H1 (cell line): ENCODE results near the gene TBC1D10A. TPM values are rescaled to one million over a fixed set of nuclear protein-coding genes. Genes with fewer than 3 reads are reported as not detected.

Experiments
- CTCF ChIA-PET: fragments of 300-600 bp; sonication (Branson Sonifier 250); formaldehyde crosslinking; loops from one replicate; lab custom pipeline; 2021; ENCODE audit not compliant: partially characterized antibody; lab: Charles Lee
- POLR2A ChIA-PET: fragments of 300-600 bp; sonication (Branson Sonifier 250); formaldehyde crosslinking; loops from one replicate; lab custom pipeline; 2021; ENCODE audit warnings: inconsistent platforms; ENCODE audit not compliant: partially characterized antibody; lab: Charles Lee
- DNase-seq, 2 experiments: peaks; one replicate each; pipeline versions ENCODE4 v3.0.0 to v3.0.0-alpha.2; 2010 to 2022; ENCODE audit warnings: low spot score in 2 of 2, low read depth in 1 of 2, mixed read lengths in 1 of 2
- FAIRE-seq: peaks from 2 replicates; lab custom pipeline; 2011; peaks lifted over from hg19 to GRCh38; lab: Jason Lieb, UNC
- H2AFZ ChIP-seq: 2 replicates; pipeline ENCODE4 v1.8.1; 2012; ENCODE audit warnings: low read length, inconsistent platforms
- H2AK5ac ChIP-seq: 2 replicates; pipeline ENCODE4 v1.6.1; 2013; ENCODE audit warnings: low read depth, low read length
- H2BK120ac ChIP-seq: replicated peaks from 2 replicates; pipeline ENCODE3; 2013; ENCODE audit warnings: low read depth, low read length, inconsistent platforms
- H2BK12ac ChIP-seq: 2 replicates; pipeline ENCODE4 v1.6.1; 2013; ENCODE audit warnings: low read depth, low read length
- H2BK15ac ChIP-seq: 2 replicates; pipeline ENCODE4 v1.6.1; 2013; ENCODE audit warnings: low read length
- H2BK20ac ChIP-seq: 2 replicates; pipeline ENCODE4 v1.6.1; 2013; ENCODE audit warnings: low read length
- H2BK5ac ChIP-seq: 2 replicates; pipeline ENCODE4 v1.6.1; 2013; ENCODE audit warnings: low read depth, low read length
- H3K14ac ChIP-seq: 2 replicates; pipeline ENCODE4 v1.6.1; 2013; ENCODE audit warnings: inconsistent platforms; ENCODE audit not compliant: insufficient read length
- H3K18ac ChIP-seq: 2 replicates; pipeline ENCODE4 v1.6.1; 2013; ENCODE audit warnings: low read length; ENCODE audit errors: extremely low read depth
- H3K23ac ChIP-seq: 2 replicates; pipeline ENCODE4 v1.6.1; 2013; ENCODE audit warnings: inconsistent platforms; ENCODE audit not compliant: insufficient read length
- H3K23me2 ChIP-seq: 2 replicates; pipeline ENCODE4 v1.6.1; 2013; ENCODE audit warnings: low read depth, low read length
- H3K27ac ChIP-seq: 2 replicates; pipeline ENCODE4 v1.6.1; 2011; ENCODE audit warnings: low read depth, low read length, inconsistent platforms
- H3K27me3 ChIP-seq, 4 experiments: replicated peaks in 1 of 4; 1 replicate in 1 of 4; 2 replicates in 3 of 4; pipeline versions ENCODE4 v1.6.1 to v1.8.1; 2011 to 2013; ENCODE audit warnings: low read length in 3 of 4, mild to moderate bottlenecking in 3 of 4, inconsistent platforms in 2 of 4, mixed read lengths in 2 of 4, moderate library complexity in 1 of 4; ENCODE audit not compliant: control insufficient read depth in 3 of 4, insufficient read depth in 3 of 4; ENCODE audit errors: extremely low read depth in 1 of 4
- H3K36me3 ChIP-seq, 4 experiments: 2 replicates each; pipeline versions ENCODE4 v1.6.1 to v1.8.1; 2011 to 2013; ENCODE audit warnings: mild to moderate bottlenecking in 4 of 4, low read length in 3 of 4, moderate library complexity in 2 of 4, control low read depth in 1 of 4, inconsistent platforms in 1 of 4; ENCODE audit not compliant: insufficient read depth in 4 of 4, control insufficient read depth in 2 of 4
- H3K4ac ChIP-seq: replicated peaks from 2 replicates; pipeline ENCODE3; 2013; ENCODE audit warnings: low read length, low read depth, mixed read lengths, inconsistent platforms; ENCODE audit not compliant: insufficient read length
- H3K4me1 ChIP-seq, 4 experiments: replicated peaks in 1 of 4; 1 replicate in 1 of 4; 2 replicates in 3 of 4; pipeline versions ENCODE4 v1.6.1 to v1.8.1; 2011 to 2013; ENCODE audit warnings: low read length in 3 of 4, inconsistent platforms in 2 of 4, mixed read lengths in 1 of 4; ENCODE audit not compliant: insufficient read depth in 4 of 4, control insufficient read depth in 3 of 4
- H3K4me2 ChIP-seq, 2 experiments: 2 replicates each; pipeline versions ENCODE4 v1.6.1 to v1.8.1; 2011 to 2013; ENCODE audit warnings: low read depth in 2 of 2, low read length in 2 of 2, control low read depth in 1 of 2, inconsistent platforms in 1 of 2, mild to moderate bottlenecking in 1 of 2; ENCODE audit not compliant: insufficient read depth in 1 of 2
- H3K4me3 ChIP-seq, 4 experiments: fragments of 200-600, 300-600 bp in 1 of 4; sonication (generic), shearing (Covaris generic), sonication (Bioruptor Twin) in 1 of 4; 2 replicates each; pipeline versions ENCODE4 v1.5.1 to v1.8.1; 2011 to 2016; ENCODE audit warnings: low read length in 4 of 4, low read depth in 3 of 4, control low read depth in 2 of 4, inconsistent platforms in 2 of 4, mild to moderate bottlenecking in 2 of 4, mixed read lengths in 1 of 4, moderate library complexity in 1 of 4; ENCODE audit not compliant: insufficient read depth in 2 of 4; ENCODE audit errors: extremely low read depth in 1 of 4
- H3K56ac ChIP-seq: replicated peaks from 2 replicates; pipeline ENCODE3; 2013; ENCODE audit warnings: low read depth, mild to moderate bottlenecking, mixed read lengths, low read length, inconsistent platforms; ENCODE audit not compliant: insufficient read length
- H3K79me1 ChIP-seq: 2 replicates; pipeline ENCODE4 v1.6.1; 2013; ENCODE audit warnings: low read depth, low read length, control low read depth
- H3K79me2 ChIP-seq, 2 experiments: 2 replicates each; pipeline versions ENCODE4 v1.6.1 to v1.8.1; 2012 to 2013; ENCODE audit warnings: low read length in 2 of 2, mild to moderate bottlenecking in 2 of 2, inconsistent platforms in 1 of 2; ENCODE audit not compliant: insufficient read depth in 2 of 2, control insufficient read depth in 1 of 2
- H3K9ac ChIP-seq, 4 experiments: replicated peaks in 1 of 4; 1 replicate in 1 of 4; 2 replicates in 3 of 4; pipeline versions ENCODE4 v1.6.1 to v1.8.1; 2011 to 2013; ENCODE audit warnings: low read depth in 3 of 4, low read length in 3 of 4, control low read depth in 2 of 4, mild to moderate bottlenecking in 2 of 4, moderate library complexity in 2 of 4, inconsistent platforms in 1 of 4; ENCODE audit errors: extremely low read depth in 1 of 4
- H3K9me3 ChIP-seq, 2 experiments: 2 replicates each; pipeline versions ENCODE4 v1.6.1 to v1.8.1; 2012 to 2013; ENCODE audit warnings: mild to moderate bottlenecking in 2 of 2, moderate library complexity in 2 of 2, control low read depth in 1 of 2, inconsistent platforms in 1 of 2, low read depth in 1 of 2, low read length in 1 of 2, mixed read lengths in 1 of 2; ENCODE audit not compliant: insufficient read depth in 2 of 2
- H4K20me1 ChIP-seq, 2 experiments: replicated peaks in 1 of 2; 2 replicates each; pipeline versions ENCODE3 to v1.8.1; 2011 to 2013; ENCODE audit warnings: inconsistent platforms in 2 of 2, low read length in 2 of 2, mild to moderate bottlenecking in 1 of 2; ENCODE audit not compliant: insufficient read depth in 2 of 2, control insufficient read depth in 1 of 2
- H4K5ac ChIP-seq: 2 replicates; pipeline ENCODE4 v1.6.1; 2013; ENCODE audit warnings: low read length, low read depth, mixed read lengths, inconsistent platforms; ENCODE audit not compliant: insufficient read length
- H4K8ac ChIP-seq: 2 replicates; pipeline ENCODE4 v1.8.0; 2013; ENCODE audit warnings: mild to moderate bottlenecking, moderate library complexity, low read length, inconsistent platforms; ENCODE audit not compliant: insufficient read depth; ENCODE audit errors: extremely low read depth
- H4K91ac ChIP-seq: replicated peaks from 2 replicates; pipeline ENCODE3; 2013; ENCODE audit warnings: low read length, mixed read lengths, inconsistent platforms; ENCODE audit not compliant: insufficient read length
- GTF2F1 ChIP-seq: IDR thresholded peaks from 2 replicates; pipeline ENCODE4 v1.6.1; 2012; ENCODE audit warnings: low read depth, low read length, improper control_type of control experiment, borderline replicate concordance
- KDM1A ChIP-seq: fragments of 200-600, 300-600 bp; sonication (generic); IDR thresholded peaks from 2 replicates; pipeline ENCODE4 v1.7.1; 2016; ENCODE audit warnings: mild to moderate bottlenecking, low read length, borderline replicate concordance
- WGBS, 2 experiments: shearing (Covaris generic) in 1 of 2; methylation state at CpG; one replicate each; pipeline versions ENCODE4 v1.1.6 to v1.1.7; 2013 to 2015; ENCODE audit warnings: low lambda C conversion rate in 2 of 2, mixed read lengths in 2 of 2, inconsistent platforms in 1 of 2, low coverage in 1 of 2, missing lambda C conversion rate in 1 of 2; ENCODE audit not compliant: insufficient replicate concordance in 2 of 2, insufficient coverage in 1 of 2, insufficient read length in 1 of 2; ENCODE audit errors: extremely low coverage in 1 of 2, missing lambda C conversion rate in 1 of 2; 5-methylcytosine and 5-hydroxymethylcytosine counted together
- polyA plus RNA-seq, 7 experiments: library from polyadenylated mRNA; depleted of rRNA in 3 of 7; stranded (reverse) in 5 of 7; unstranded in 2 of 7; fragments of >200 nt in 5 of 7; fragments of 200-250 nt in 2 of 7; gene quantifications; 1 replicate in 5 of 7; 2 replicates in 1 of 7; 4 replicates in 1 of 7; pipeline versions ENCODE4 v1.2.1 to v1.2.3, GENCODE V29; 2011 to 2013; ENCODE audit warnings: missing spikeins in 2 of 7, mixed read lengths in 2 of 7
- total RNA-seq: library from RNA; stranded (reverse); fragmentation: NEBNext Ultra II Directional; extraction: Animal tissue kit (Norgen Biotek cat#: 25700); gene quantifications from 2 replicates; pipeline ENCODE4 v1.2.1, GENCODE V29; 2021

Gene TBC1D10A
- total and polyA plus RNA-seq, 2 of the 8 experiments (the other 6 are each of a cell fraction or from before 2014, with no cell fraction given) = 5.4 to 7.0 TPM

- Histone ChIP-seq H4K20me1 (peaks cover 0 to 4% of the 10 kb centered on the region in 2 experiments), H2AK5ac (no peak overlapping the region; the same call in 1 of the 2 replicates), H3K9ac (no peak overlapping the region), H4K8ac (no peak overlapping the region), H3K4me3 (peak overlapping the region; percentile 58 to 74 (median 70)), H2AFZ (no peak overlapping the region), H3K14ac (no peak overlapping the region), H3K9me3 (no peaks in the 10 kb centered on the region), H3K18ac (no peak overlapping the region), H3K36me3 (no peaks in the 10 kb centered on the region), H4K5ac (no peak overlapping the region), H3K23ac (no peak overlapping the region), H3K27me3 (no peaks in the 10 kb centered on the region), H2BK5ac (no peak overlapping the region), H3K4me2 (peak overlapping the region; percentile 82 to 95), H2BK20ac (no peak overlapping the region), H3K23me2 (peaks cover 12% of the 10 kb centered on the region; the same call in 1 of the 2 replicates), H3K4me1 (peaks cover 0 to 19% (median 14%) of the 10 kb centered on the region in 4 experiments; a peak in 6 of 7 replicates), H3K79me2 (no peaks in the 10 kb centered on the region), H3K56ac (no peak overlapping the region), H4K91ac (no peak overlapping the region), H3K79me1 (no peaks in the 10 kb centered on the region), H2BK120ac (no peak overlapping the region), H3K4ac (no peak overlapping the region), H3K27ac (no peak overlapping the region), H2BK12ac (no peak overlapping the region), H2BK15ac (no peak overlapping the region)
- WGBS, 2 experiments = 28% methylated on average over 25 of the region's 27 CpGs; no CpG with 5 or more reads in 1 of the 2 experiments
- FAIRE-seq (no peak), DNase-seq (peak in 1 of 2 experiments; percentile 59)
- ChIA-PET POLR2A (interaction anchor here (0.7 to 3.8 kb wide), 12 partner anchors 9 to 180 kb away, joined by 3 to 17 read pairs (median 4); partner anchors contain the start of genes CCDC157, MTFP1, SF3A1 and TBC1D10A), CTCF (interaction anchor here (0.6 to 9.1 kb wide), 39 partner anchors 9 to 696 kb away, joined by 3 to 203 read pairs (median 5); partner anchors contain the start of genes CCDC157, RNF215, SF3A1 and TBC1D10A)
- peak; percentile 89 for TF ChIP-seq KDM1A
- no peak for TF ChIP-seq GTF2F1
These were observed 38.2 kb downstream of the TBC1D10A start for GRCh38 chr22:30288419-30289140.
